GM23338 (cell line): Measurements from ENCODE around the gene PCDHA13. TPM values are rescaled to one million over a fixed set of nuclear protein-coding genes. Genes with fewer than 3 reads are reported as not detected.
A peak's percentile ranks its signal among the peaks of the same experiment; 100 is the strongest.

Source experiments
- ATAC-seq: fragments of 200-7000 bp; cut with Tn5 transposase; 3 replicates; pipeline ENCODE4 v1.9.1; 2020
- DNase-seq: peaks from one replicate; pipeline ENCODE4 v3.0.0-alpha.2; 2015; ENCODE audit warnings: low spot score
- H2AFZ ChIP-seq: fragments of 200-600 bp; sonication (generic); 2 replicates; pipeline ENCODE4 v1.8.0; 2016; ENCODE audit warnings: antibody characterized with exemption, mild to moderate bottlenecking, moderate library complexity
- H3F3A ChIP-seq: fragments of 200-600 bp; sonication (generic); replicated peaks from 2 replicates; pipeline ENCODE4 v1.8.0; 2017; ENCODE audit warnings: antibody characterized with exemption, mixed run types, low read depth
- H3K27ac ChIP-seq: fragments of 200-600 bp; sonication (generic); 2 replicates; pipeline ENCODE4 v1.6.1; 2016; ENCODE audit warnings: low read depth
- H3K27me3 ChIP-seq: fragments of 200-600 bp; sonication (generic); 2 replicates; pipeline ENCODE4 v1.8.0; 2016; ENCODE audit warnings: mild to moderate bottlenecking, mixed run types, moderate library complexity; ENCODE audit not compliant: insufficient read depth
- H3K36me3 ChIP-seq: fragments of 200-600 bp; sonication (generic); 2 replicates; pipeline ENCODE4 v1.8.0; 2016; ENCODE audit warnings: mild to moderate bottlenecking; ENCODE audit not compliant: insufficient read depth
- H3K4me1 ChIP-seq: fragments of 200-600 bp; sonication (generic); 2 replicates; pipeline ENCODE4 v1.8.0; 2016; ENCODE audit warnings: mild to moderate bottlenecking, moderate library complexity; ENCODE audit not compliant: insufficient read depth
- H3K4me2 ChIP-seq: fragments of 200-600 bp; sonication (generic); 2 replicates; pipeline ENCODE4 v1.7.1; 2017; ENCODE audit warnings: mixed run types
- H3K4me3 ChIP-seq: fragments of 200-600 bp; sonication (generic); 2 replicates; pipeline ENCODE4 v1.6.1; 2016; ENCODE audit warnings: mixed run types
- H3K79me2 ChIP-seq: fragments of 200-600 bp; sonication (generic); replicated peaks from 2 replicates; pipeline ENCODE4 v1.8.0; 2017; ENCODE audit warnings: mild to moderate bottlenecking; ENCODE audit not compliant: insufficient read depth
- H3K9me2 ChIP-seq: fragments of 200-600 bp; sonication (generic); 2 replicates; pipeline ENCODE4 v1.8.0; 2017; ENCODE audit not compliant: insufficient read depth
- H4K20me1 ChIP-seq: fragments of 200-600 bp; sonication (generic); replicated peaks from 2 replicates; pipeline ENCODE4 v1.8.0; 2017; ENCODE audit warnings: mild to moderate bottlenecking; ENCODE audit not compliant: insufficient read depth
- H3K27ac Mint-ChIP-seq: 2 replicates; pipeline ENCODE4 v1.8.0; 2020; ENCODE audit warnings: inconsistent platforms, mild to moderate bottlenecking, moderate library complexity, mixed read lengths
- H3K27me3 Mint-ChIP-seq: 3 replicates; pipeline ENCODE4 v1.8.0; 2022; ENCODE audit warnings: low read depth, mild to moderate bottlenecking, moderate library complexity, mixed read lengths, inconsistent platforms; ENCODE audit not compliant: insufficient read depth, poor library complexity
- H3K36me3 Mint-ChIP-seq: 3 replicates; pipeline ENCODE4 v1.8.0; 2021; ENCODE audit warnings: low read depth, mild to moderate bottlenecking, inconsistent platforms, moderate library complexity, mixed read lengths
- H3K4me1 Mint-ChIP-seq: 3 replicates; pipeline ENCODE4 v1.8.0; 2020; ENCODE audit warnings: mild to moderate bottlenecking, inconsistent platforms, mixed read lengths
- H3K4me3 Mint-ChIP-seq: 3 replicates; pipeline ENCODE4 v1.8.0; 2021; ENCODE audit warnings: moderate library complexity, mild to moderate bottlenecking, inconsistent platforms, mixed read lengths
- H3K9me3 Mint-ChIP-seq: 3 replicates; pipeline ENCODE4 v1.8.0; 2020; ENCODE audit warnings: moderate library complexity, mild to moderate bottlenecking, inconsistent platforms, mixed read lengths
- CREB1 ChIP-seq: fragments of 250-450 bp; sonication (Bioruptor Pico); IDR thresholded peaks from 2 replicates; pipeline ENCODE4 v1.5.0; 2020; ENCODE audit warnings: low read depth, mild to moderate bottlenecking, moderate library complexity
- CTCF ChIP-seq, 2 experiments: fragments of 200-600 bp in 1 of 2; sonication (generic) in 1 of 2; conservative IDR thresholded peaks; 2 replicates each; pipeline versions ENCODE4 v1.5.1 to v1.6.1; 2016 to 2017; ENCODE audit warnings: antibody characterized with exemption in 2 of 2, low read depth in 2 of 2, mild to moderate bottlenecking in 2 of 2, moderate library complexity in 1 of 2
- ETS1 ChIP-seq: IDR thresholded peaks from 2 replicates; pipeline ENCODE4 v1.6.1; 2016; ENCODE audit warnings: antibody characterized with exemption
- EZH2phosphoT487 ChIP-seq: fragments of 200-600 bp; sonication (generic); IDR thresholded peaks from one replicate; pipeline ENCODE4 v1.8.1; 2018; ENCODE audit warnings: antibody characterized with exemption; ENCODE audit not compliant: unreplicated experiment
- ZNF114 ChIP-seq: fragments of 250-450 bp; sonication (Bioruptor Pico); IDR thresholded peaks from 2 replicates; pipeline ENCODE4 v1.5.0; 2020; ENCODE audit warnings: mild to moderate bottlenecking, moderate library complexity
- ZNF331 ChIP-seq: fragments of 250-450 bp; sonication (Bioruptor Pico); IDR thresholded peaks from 2 replicates; pipeline ENCODE4 v1.5.0; 2020; ENCODE audit warnings: low read depth, mild to moderate bottlenecking, moderate library complexity
- ZNF462 ChIP-seq: fragments of 250-450 bp; sonication (Bioruptor Pico); IDR thresholded peaks from 2 replicates; pipeline ENCODE4 v1.5.0; 2020; ENCODE audit warnings: mild to moderate bottlenecking, moderate library complexity
- polyA plus RNA-seq: library from polyadenylated mRNA; unstranded; fragments of >200 nt; fragmentation: Nextera tagmentation; extraction: Ambion mirVana; gene quantifications from 2 replicates; pipeline ENCODE4 v1.2.1, GENCODE V29; 2016
- total RNA-seq: library from RNA; depleted of rRNA; stranded (reverse); fragments of >200 nt; shearing (Covaris generic); gene quantifications from 2 replicates; pipeline ENCODE4 v1.2.3, GENCODE V29; 2014

PCDHA13 gene
- total and polyA plus RNA-seq, 2 experiments from 2014 or later: 1.2 to 9.8 TPM

GRCh38 chr5:140926443-140927227 lies 44.7 kb downstream of the PCDHA13 start (continued):
- TF ChIP-seq ZNF462 (CRISPR knock-in tag): no peak
- TF ChIP-seq CREB1 (CRISPR knock-in tag): no peak
- no peak for TF ChIP-seq ETS1
- TF ChIP-seq ZNF331 (CRISPR knock-in tag): no peak
- no peak for TF ChIP-seq ZNF114 (CRISPR knock-in tag)

GRCh38 chr5:140927228-140927573 lies 45.3 kb downstream of the PCDHA13 start:
- H3K36me3 Mint-ChIP-seq: peaks cover 5% of the 10 kb centered on the region; the same call in 1 of the 3 replicates
- no peak overlapping the region for H3K27ac ChIP-seq
- peak overlapping the region; percentile 83 for H3K4me3 Mint-ChIP-seq
- H3K4me3 ChIP-seq: peak overlapping the region; percentile 67
- peak overlapping the region; percentile 99 for H3K4me2 ChIP-seq
- no peaks in the 10 kb centered on the region for H3K9me3 Mint-ChIP-seq
- peaks cover 23% of the 10 kb centered on the region for H3K4me1 Mint-ChIP-seq
- H3K4me1 ChIP-seq: peaks cover 6% of the 10 kb centered on the region
- H3K27ac Mint-ChIP-seq: no peak overlapping the region
- H3K79me2 ChIP-seq: no peaks in the 10 kb centered on the region
- H3F3A ChIP-seq: no peaks in the 10 kb centered on the region
- H4K20me1 ChIP-seq: peaks cover 17% of the 10 kb centered on the region
- no peak for TF ChIP-seq ETS1
- TF ChIP-seq CTCF (conservative IDR thresholded peaks at IDR 0.05; ENCODE audit: low read depth in 2 of 2): 0 out of 4 replicates have a peak, but pooled peaks of 1 of the 2 experiments have one; percentile 20
- no peak for TF ChIP-seq EZH2phosphoT487
- peak overlapping the region; percentile 85 for H2AFZ ChIP-seq
- DNase-seq: peak; percentile 74
- no peaks in the 10 kb centered on the region for H3K36me3 ChIP-seq
- H3K27me3 ChIP-seq: peaks cover 49% of the 10 kb centered on the region
- ATAC-seq: peak; percentile 37
- H3K27me3 Mint-ChIP-seq: peaks cover 28% of the 10 kb centered on the region
- no peaks in the 10 kb centered on the region for H3K9me2 ChIP-seq
